HG03575 (cell line): ENCODE measurements around the gene TMEM45A.

Experiments used
- ATAC-seq: cut with Tn5 transposase; IDR thresholded peaks from one replicate; pipeline ENCODE4 v1.9.1; 2021; ENCODE audit not compliant: unreplicated experiment, insufficient number of reproducible peaks, low FRiP score; ENCODE audit errors: extremely low read depth

The TMEM45A gene

GRCh38 chr3:100591411-100591810 lies 99.0 kb downstream of the TMEM45A start:
- ATAC-seq = no peak

- no peak for ATAC-seq
Measured at GRCh38 chr3:100600181-100601042, 108.0 kb downstream of the TMEM45A start.

GRCh38 chr3:100602506-100603444 lies 110.4 kb downstream of the TMEM45A start:
- no peak for ATAC-seq

GRCh38 chr3:100603469-100603868 lies 111.0 kb downstream of the TMEM45A start:
- ATAC-seq = no peak

DNA sequence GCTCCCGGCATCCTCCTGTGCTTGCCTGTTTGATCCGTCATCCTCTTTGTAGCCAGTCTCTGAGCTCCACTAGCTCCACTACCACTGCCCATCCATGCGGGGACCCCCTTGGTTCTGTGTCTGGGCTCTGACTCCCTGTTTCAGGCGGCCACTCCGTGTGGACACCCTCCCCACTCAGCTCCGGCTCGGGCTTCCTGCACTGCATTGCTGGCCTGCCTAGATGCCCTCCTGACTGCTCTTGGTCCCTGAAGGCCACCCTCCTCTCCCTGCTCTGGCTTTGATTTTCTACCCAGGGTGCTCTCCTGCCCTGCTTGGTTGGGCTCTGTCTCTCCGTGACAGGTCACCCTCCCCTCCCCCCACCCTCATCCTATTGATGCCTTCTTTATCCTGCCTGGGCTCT lies 112.9 kb downstream of the TMEM45A start:
- no peak for ATAC-seq

DNA sequence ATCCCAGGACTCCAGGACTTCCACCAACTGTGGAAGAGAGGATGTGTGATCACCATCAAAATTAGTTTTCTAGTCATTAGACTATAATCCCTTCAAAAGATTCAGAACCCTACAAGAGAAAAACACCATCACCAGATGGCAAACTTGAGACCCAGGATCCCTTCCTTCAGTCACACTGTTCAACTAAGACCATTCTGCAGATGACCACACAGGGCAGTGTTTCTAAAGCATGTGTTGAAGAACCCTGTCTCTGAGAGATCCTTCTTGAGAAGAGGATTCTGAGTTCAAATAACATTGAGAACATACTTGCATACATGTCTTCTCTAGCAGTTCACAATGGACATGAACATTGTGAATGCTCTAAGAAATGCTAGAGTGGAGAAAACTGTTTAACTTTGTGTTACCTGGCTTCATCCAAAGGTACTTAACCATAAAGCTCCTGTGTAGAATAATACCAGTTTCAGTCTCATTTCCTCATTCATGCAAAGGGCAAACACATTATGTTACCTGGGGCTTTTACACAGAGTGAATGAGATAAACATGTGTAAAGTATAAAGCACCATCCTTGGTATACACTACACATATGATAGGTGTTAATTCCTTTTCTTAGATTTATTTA lies 114.6 kb downstream of the TMEM45A start:
- peak; percentile 60 for ATAC-seq

DNA sequence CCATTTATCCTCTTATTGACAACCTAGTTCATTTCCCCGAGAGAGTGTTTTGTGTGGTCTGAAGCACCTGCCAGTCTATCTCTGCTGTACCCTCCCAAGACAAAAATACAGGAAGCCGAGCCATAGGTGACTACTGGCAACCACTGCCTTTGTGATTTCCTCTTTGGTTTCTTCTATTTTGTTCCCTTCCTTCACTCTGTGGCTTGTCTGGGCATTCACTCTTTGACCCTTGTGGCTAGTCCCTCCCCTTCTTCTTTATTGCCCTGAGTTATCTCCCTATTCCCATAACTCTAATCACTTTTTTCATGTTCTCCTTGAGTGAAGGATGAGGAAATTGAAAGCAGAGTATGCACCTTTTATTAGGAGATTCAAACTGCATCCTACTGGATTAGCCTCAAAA lies 116.9 kb downstream of the TMEM45A start, which contains the start of gene ADGRG7:
ADGRG7 (plus strand) TSS at position 297 of the 400 bp plus-strand sequence. CDS start 256 bp downstream, outside the sequence.
- no peak for ATAC-seq

DNA sequence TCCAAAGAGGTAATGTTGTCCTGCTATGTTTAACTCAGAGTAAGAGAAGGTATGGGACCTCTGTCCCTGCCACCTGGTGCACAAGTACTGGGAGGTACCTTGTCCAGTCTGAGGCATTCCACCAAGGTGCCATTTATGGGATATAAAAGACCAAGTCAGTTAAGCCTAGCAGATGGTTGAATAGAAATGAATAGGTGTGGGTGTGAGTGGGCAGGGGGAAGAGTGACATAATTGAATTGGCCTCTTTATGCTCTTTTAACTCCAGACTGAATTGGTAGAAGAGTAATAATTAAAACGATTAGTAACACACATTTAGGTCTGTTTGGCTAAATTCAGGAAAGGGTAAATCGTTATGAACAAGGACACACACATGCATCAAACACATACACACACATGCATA lies 117.5 kb downstream of the TMEM45A start:
- ATAC-seq = no peak

DNA sequence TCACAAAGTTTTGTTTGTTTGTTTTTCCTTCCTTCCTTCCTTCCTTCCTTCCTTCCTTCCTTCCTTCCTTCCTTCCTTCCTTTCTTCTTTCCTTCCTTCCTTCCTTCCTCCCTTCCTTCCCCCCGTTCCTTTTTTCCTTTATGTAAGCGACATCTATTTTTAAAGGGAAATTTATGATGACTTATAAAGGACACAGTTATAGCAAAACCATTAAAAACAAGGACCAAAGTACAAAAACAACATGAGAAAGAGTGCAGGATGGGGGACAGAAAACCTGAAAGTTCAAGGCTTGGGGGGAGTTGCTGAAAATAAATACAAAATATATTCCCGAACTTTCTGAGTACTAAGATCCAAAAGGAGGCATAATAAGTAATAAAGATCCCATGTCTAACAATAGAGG lies 118.8 kb downstream of the TMEM45A start:
- no peak for ATAC-seq

DNA sequence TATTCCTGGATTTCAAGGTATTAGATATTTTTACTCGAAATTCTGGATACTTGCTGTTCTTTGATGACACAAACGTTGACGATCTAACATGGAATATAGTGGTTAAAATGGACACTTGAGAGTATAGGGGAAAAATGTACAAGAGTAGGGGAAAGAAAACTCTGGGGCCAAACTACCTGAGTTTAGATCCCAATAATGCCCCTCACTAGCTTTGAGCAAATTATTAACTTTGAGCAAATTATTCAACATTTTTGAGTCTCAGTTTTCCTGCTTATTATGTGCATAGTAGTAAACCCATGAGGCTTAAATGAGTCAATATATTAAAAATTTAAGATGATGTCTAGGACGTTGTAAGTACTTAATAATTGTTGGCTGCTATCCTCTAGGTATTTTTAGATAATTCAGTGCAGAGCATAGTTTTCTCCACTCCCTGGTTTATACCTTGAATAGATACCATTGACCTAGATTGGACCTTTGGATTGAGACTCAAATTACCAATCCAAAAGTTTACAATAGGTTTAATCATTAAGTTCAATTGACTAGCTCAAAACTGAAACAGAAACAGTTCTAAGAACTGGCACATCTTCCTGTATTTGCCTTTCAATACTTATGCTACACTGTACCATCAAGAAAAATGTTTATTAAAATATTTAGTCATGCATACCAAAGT lies 121.4 kb downstream of the TMEM45A start:
- ATAC-seq = no peak

DNA sequence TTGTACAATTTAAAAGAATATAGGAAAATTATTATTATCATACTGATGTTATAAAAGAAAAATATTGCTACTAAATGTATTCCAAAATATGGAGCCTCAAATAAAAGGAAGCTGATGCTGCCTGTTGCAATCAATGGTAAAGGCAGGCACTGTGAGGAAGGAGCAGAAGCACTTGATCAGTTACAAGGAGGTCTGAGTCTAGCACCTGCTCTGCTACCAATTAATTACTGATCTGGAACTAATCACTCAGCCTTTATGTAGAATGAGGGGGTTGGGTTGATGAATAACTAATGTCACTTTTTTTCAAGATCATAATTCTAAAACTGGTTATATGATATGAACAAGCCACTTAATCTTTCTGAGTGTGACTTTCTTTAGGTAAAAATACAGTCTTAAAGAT lies 122.5 kb downstream of the TMEM45A start:
- ATAC-seq = no peak

- ATAC-seq = no peak
Measured at GRCh38 chr3:100615684-100616083, 123.3 kb downstream of the TMEM45A start.

- no peak for ATAC-seq
Measured at GRCh38 chr3:100621251-100621650, 128.8 kb downstream of the TMEM45A start.
